GM18505 (cell line): Measurements from ENCODE around the gene PBRM1.

ENCODE experiments used
- ATAC-seq: cut with Tn5 transposase; IDR thresholded peaks from one replicate; pipeline ENCODE4 v1.9.1; 2021; ENCODE audit not compliant: unreplicated experiment
- POLR2A ChIP-seq: IDR thresholded peaks from 4 replicates; pipeline ENCODE4 v1.6.1; 2011; ENCODE audit warnings: borderline replicate concordance; ENCODE audit not compliant: insufficient read depth, insufficient read length; ENCODE audit errors: extremely low read depth

Gene PBRM1

GRCh38 chr3:52695798-52696671 is 10.3 kb upstream of the PBRM1 start:
- TF ChIP-seq POLR2A = peak; percentile 26
- ATAC-seq = no peak

GRCh38 chr3:52694528-52695189 is 8.9 kb upstream of the PBRM1 start:
- TF ChIP-seq POLR2A = no peak
- no peak for ATAC-seq

DNA sequence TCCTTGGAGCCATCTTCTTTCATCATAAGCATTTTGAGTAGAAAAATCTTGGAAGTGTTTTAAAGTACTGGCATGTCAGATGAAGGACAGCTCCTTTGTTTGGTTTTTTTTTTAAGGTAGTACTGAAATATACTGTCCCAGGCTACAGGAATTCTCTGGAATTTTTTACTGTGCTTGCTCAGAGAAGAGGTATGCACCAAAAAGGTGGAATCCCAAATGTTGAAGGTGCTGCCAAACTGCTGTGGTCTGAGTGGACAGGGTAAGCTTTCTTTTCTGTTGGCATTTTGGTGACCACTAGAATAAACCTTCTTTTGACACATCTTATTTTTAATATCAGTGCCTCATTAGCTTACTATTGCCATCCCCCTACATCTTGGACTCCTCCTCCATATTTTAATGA is 7.4 kb upstream of the PBRM1 start:
- no peak for TF ChIP-seq POLR2A
- no peak for ATAC-seq

DNA sequence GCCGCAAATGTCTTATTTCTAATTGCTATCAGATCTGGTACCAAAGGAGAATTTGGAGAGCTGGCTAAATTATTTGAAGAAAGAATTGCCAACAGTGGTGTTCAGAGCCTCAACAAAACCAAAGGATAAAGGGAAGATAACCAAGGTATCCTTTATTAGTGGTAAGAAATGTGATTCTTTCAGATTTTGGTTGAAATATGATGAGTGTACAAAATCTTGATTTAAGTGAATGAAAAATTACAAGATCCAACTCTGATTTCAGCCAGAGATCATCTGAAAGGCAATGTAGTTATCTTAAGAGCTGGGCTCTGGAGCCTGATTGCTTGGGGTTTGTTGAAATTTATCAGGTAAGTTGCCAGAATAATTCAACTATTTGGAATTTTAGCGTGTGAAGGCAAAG is 4.8 kb upstream of the PBRM1 start:
- TF ChIP-seq POLR2A = no peak
- ATAC-seq = no peak

- ATAC-seq = no peak
- no peak for TF ChIP-seq POLR2A
Measured at GRCh38 chr3:52689151-52689550, 3.4 kb upstream of the PBRM1 start.

GRCh38 chr3:52688266-52688665 is 2.6 kb upstream of the PBRM1 start:
- TF ChIP-seq POLR2A = no peak
- ATAC-seq = no peak

- TF ChIP-seq POLR2A = no peak
- ATAC-seq = peak; percentile 82
Measured at GRCh38 chr3:52685285-52685708, 416 bp downstream of the PBRM1 start.

- no peak for ATAC-seq
- no peak for TF ChIP-seq POLR2A
Measured at GRCh38 chr3:52684184-52684583, 1.5 kb downstream of the PBRM1 start.

GRCh38 chr3:52683611-52684010 is 2.1 kb downstream of the PBRM1 start:
- ATAC-seq = no peak
- no peak for TF ChIP-seq POLR2A

DNA sequence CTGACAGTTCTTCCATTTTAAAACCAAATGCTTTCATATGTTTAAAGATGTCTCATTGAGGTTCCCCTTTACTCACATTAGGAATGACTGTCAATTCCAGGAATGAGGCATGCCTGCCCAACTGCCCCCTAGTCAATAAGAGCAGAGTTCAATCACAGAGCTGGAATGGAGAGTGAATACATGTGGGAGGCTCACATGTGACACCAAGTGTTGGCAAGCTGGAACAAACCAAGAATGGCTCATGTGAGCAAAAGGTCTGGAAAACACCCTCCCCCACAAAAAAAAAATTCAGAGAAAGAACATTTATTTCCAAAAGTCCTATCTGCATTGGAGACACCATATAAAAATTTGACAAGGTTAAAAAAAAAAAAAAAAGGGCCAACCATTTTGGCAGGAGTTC is 3.7 kb downstream of the PBRM1 start:
- ATAC-seq = no peak

DNA sequence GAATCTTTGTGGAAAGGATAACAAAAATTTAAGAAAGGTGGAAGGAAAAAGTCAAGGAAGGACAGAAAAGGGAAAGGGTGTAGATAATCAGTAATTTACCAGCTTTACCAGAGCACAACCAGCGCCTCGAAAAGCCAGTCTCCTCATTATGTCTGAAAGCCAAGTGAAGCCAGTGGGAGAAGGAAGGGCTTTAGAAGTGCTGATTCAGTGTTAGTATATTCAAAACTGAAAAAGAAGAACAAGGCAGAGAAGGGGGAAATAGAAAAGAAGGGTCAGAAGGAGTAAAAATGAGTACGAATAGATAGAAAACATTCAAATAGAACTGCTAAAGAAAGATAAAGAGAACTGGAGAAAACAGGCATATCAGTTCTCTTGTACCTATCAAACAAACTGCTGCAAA is 4.1 kb downstream of the PBRM1 start:
- no peak for ATAC-seq
- TF ChIP-seq POLR2A = no peak

More for the DNA sequence above, 3.7 kb downstream of the PBRM1 start:
- no peak for TF ChIP-seq POLR2A

GRCh38 chr3:52679811-52680210 is 5.9 kb downstream of the PBRM1 start:
- no peak for ATAC-seq
- TF ChIP-seq POLR2A = no peak

- no peak for TF ChIP-seq POLR2A
- no peak for ATAC-seq
Measured at GRCh38 chr3:52679199-52679538, 6.5 kb downstream of the PBRM1 start.
